ENCODE measurements around the gene IGFN1. TPM values are rescaled to one million over a fixed set of nuclear protein-coding genes. Genes with fewer than 3 reads are reported as not detected.

IGFN1 gene
- total RNA-seq, 1 experiment from 2014 or later = 29.1 TPM

GRCh38 chr1:201270616-201271390 lies 80.2 kb downstream of the IGFN1 start:
- in situ Hi-C loops (cut with HindIII; ENCODE audit: low sequenced_read_pairs) = no loop called here
- DNase-seq (ENCODE audit: low spot score) = no peak

DNA sequence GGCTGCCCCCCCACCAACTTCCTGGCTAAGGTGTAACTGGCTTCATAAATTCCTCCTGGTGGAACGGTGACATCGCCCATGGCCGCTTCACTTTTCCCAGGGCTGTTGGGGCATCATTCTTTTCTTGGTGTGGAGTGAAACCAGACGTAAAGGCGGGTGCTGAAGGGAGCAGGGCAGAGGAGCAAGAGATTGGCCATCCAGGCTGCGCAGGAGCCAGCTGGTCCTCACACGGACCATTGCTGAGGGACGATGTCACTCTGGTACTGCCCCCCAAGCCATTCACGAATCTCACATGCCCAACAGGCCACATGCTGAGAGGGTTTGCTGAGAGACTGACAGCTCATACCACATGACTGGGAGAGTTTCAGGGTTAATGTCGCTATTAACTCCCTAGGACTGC lies 82.2 kb downstream of the IGFN1 start:
- no peak for DNase-seq (ENCODE audit: low spot score)
- in situ Hi-C loops (cut with HindIII; ENCODE audit: low sequenced_read_pairs) = no loop called here

GRCh38 chr1:201274616-201275252 lies 84.1 kb downstream of the IGFN1 start:
- peak; percentile 58 for DNase-seq (ENCODE audit: low spot score)
- in situ Hi-C loops (cut with HindIII; ENCODE audit: low sequenced_read_pairs) = no loop called here

GRCh38 chr1:201275253-201275666 lies 84.6 kb downstream of the IGFN1 start:
- in situ Hi-C loops (cut with HindIII; ENCODE audit: low sequenced_read_pairs) = no loop called here
- peak; percentile 58 for DNase-seq (ENCODE audit: low spot score)

- in situ Hi-C loops (cut with HindIII; ENCODE audit: low sequenced_read_pairs) = no loop called here
Measured at GRCh38 chr1:201276891-201277290, 86.3 kb downstream of the IGFN1 start.

GRCh38 chr1:201277441-201277840 lies 86.8 kb downstream of the IGFN1 start:
- DNase-seq (ENCODE audit: low spot score) = no peak
- in situ Hi-C loops (cut with HindIII; ENCODE audit: low sequenced_read_pairs) = no loop called here

More at GRCh38 chr1:201276891-201277290, 86.3 kb downstream of the IGFN1 start:
- no peak for DNase-seq (ENCODE audit: low spot score)

Other genes starting within 250 kb of the IGFN1 start
- 2.9 and 4.7 TPM in 2 replicates for gene KIF21B, start 167.1 kb upstream of the IGFN1 start, total RNA-seq (2014; rRNA removed; shearing (Covaris generic))
- 0.06 TPM in 1 of 2 replicates, not detected in the other for gene CACNA1S, start 78.4 kb upstream of the IGFN1 start, total RNA-seq (2014; rRNA removed; shearing (Covaris generic))
- gene ASCL5, start 63.6 kb upstream of the IGFN1 start, total RNA-seq (2014; rRNA removed; shearing (Covaris generic)) = 0.20 and 0.62 TPM in 2 replicates
- 541 and 629 TPM in 2 replicates for gene TMEM9, start 36.4 kb upstream of the IGFN1 start, total RNA-seq (2014; rRNA removed; shearing (Covaris generic))
- 0.06 TPM in 1 of 2 replicates, not detected in the other for gene PKP1, start 92.7 kb downstream of the IGFN1 start, total RNA-seq (2014; rRNA removed; shearing (Covaris generic))
- gene TNNT2, start 186.9 kb downstream of the IGFN1 start, total RNA-seq (2014; rRNA removed; shearing (Covaris generic)) = 18.3 and 22.2 TPM in 2 replicates
- gene LAD1, start 208.5 kb downstream of the IGFN1 start, total RNA-seq (2014; rRNA removed; shearing (Covaris generic)) = 0.20 and 6.1 TPM in 2 replicates
- 57.1 and 57.8 TPM in 2 replicates for gene TNNI1, start 230.9 kb downstream of the IGFN1 start, total RNA-seq (2014; rRNA removed; shearing (Covaris generic))